OCI-LY1 (cell line): ENCODE data around the gene TLR6.

ENCODE experiments used
- H2AFZ ChIP-seq: fragments of 200-600 bp; sonication (generic), shearing (Covaris generic); 2 replicates; pipeline ENCODE4 v1.6.0; 2014; ENCODE audit warnings: antibody characterized with exemption, mild to moderate bottlenecking, low read length
- H3F3A ChIP-seq: fragments of 200-600 bp; sonication (generic), shearing (Covaris generic); 2 replicates; pipeline ENCODE4 v1.6.0; 2014; ENCODE audit warnings: mild to moderate bottlenecking, antibody characterized with exemption, low read length, moderate library complexity; ENCODE audit not compliant: insufficient read depth
- H3K27ac ChIP-seq: fragments of 200-600 bp; sonication (generic); 2 replicates; pipeline ENCODE4 v1.5.1; 2014; ENCODE audit warnings: low read length, mixed run types, mild to moderate bottlenecking, low read depth; ENCODE audit not compliant: poor library complexity, severe bottlenecking
- H3K27me3 ChIP-seq: fragments of 200-600 bp; sonication (generic); 2 replicates; pipeline ENCODE4 v1.6.0; 2014; ENCODE audit warnings: antibody characterized with exemption, mild to moderate bottlenecking, low read length, moderate library complexity; ENCODE audit not compliant: insufficient read depth
- H3K36me3 ChIP-seq: fragments of 200-600 bp; sonication (generic); 2 replicates; pipeline ENCODE4 v1.6.1; 2014; ENCODE audit warnings: mild to moderate bottlenecking, antibody characterized with exemption, low read length, moderate library complexity, mixed read lengths; ENCODE audit not compliant: insufficient read depth
- H3K4me1 ChIP-seq: fragments of 200-600 bp; sonication (generic); 2 replicates; pipeline ENCODE4 v1.5.1; 2014; ENCODE audit warnings: mild to moderate bottlenecking, low read length, moderate library complexity; ENCODE audit not compliant: insufficient read depth, severe bottlenecking
- H3K4me2 ChIP-seq: fragments of 200-600 bp; sonication (generic), shearing (Covaris generic); 2 replicates; pipeline ENCODE4 v1.6.1; 2014; ENCODE audit warnings: low read length
- H3K4me3 ChIP-seq: fragments of 200-600 bp; sonication (generic); 2 replicates; pipeline ENCODE4 v1.5.1; 2014; ENCODE audit warnings: low read length, low read depth, mild to moderate bottlenecking, mixed read lengths; ENCODE audit not compliant: poor library complexity, severe bottlenecking
- H3K79me2 ChIP-seq: fragments of 200-600 bp; shearing (Covaris generic); 2 replicates; pipeline ENCODE4 v1.6.1; 2016; ENCODE audit warnings: mixed run types, low read length, mixed read lengths; ENCODE audit not compliant: insufficient read depth
- H3K9ac ChIP-seq: fragments of 200-600 bp; sonication (generic), shearing (Covaris generic); 2 replicates; pipeline ENCODE4 v1.6.1; 2014; ENCODE audit warnings: mild to moderate bottlenecking, low read length, mixed read lengths
- H3K9me2 ChIP-seq: fragments of 200-600 bp; sonication (generic), shearing (Covaris generic); 2 replicates; pipeline ENCODE4 v1.6.1; 2014; ENCODE audit warnings: low read depth, mild to moderate bottlenecking, low read length, mixed read lengths
- H3K9me3 ChIP-seq: fragments of 200-600 bp; shearing (Covaris generic); 2 replicates; pipeline ENCODE4 v1.6.1; 2014; ENCODE audit warnings: low read length, mixed read lengths
- H4K20me1 ChIP-seq: fragments of 200-600 bp; sonication (generic), shearing (Covaris generic); 2 replicates; pipeline ENCODE4 v1.6.0; 2016; ENCODE audit warnings: mild to moderate bottlenecking, low read length; ENCODE audit not compliant: insufficient read depth
- EZH2 ChIP-seq: fragments of 200-600 bp; sonication (generic), shearing (Covaris generic); IDR thresholded peaks from 2 replicates; pipeline ENCODE4 v1.8.0; 2017; ENCODE audit warnings: borderline replicate concordance, mixed run types, mild to moderate bottlenecking, antibody characterized with exemption, low read length, moderate library complexity, mixed read lengths
- TF ChIP-seq, protein P1 (sequence below): fragments of 200-600 bp; sonication (generic), shearing (Covaris generic); IDR thresholded peaks from 2 replicates; pipeline ENCODE4 v1.5.1; 2017; ENCODE audit warnings: mild to moderate bottlenecking, antibody characterized with exemption, low read length, moderate library complexity, mixed read lengths

TLR6 gene

DNA sequence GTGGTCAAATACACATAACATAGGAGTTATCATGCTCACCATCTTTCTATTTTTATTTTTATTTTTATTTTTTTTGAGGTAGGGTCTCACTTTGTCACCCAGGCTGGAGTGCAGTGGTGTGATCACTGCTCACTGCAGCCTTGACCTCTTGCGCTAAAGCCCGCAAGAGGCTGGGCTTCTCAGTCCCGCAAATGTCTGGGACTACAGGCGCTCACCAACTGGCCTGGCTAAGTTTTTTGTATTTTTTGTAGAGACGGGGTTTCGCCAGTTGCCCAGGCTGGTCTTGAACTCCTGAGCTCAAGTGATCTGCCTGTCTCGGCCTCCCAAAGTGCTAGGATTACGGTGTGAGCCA, 73.5 kb downstream of the TLR6 start:
- H3K36me3 ChIP-seq, result peaks cover 30% of the 10 kb centered on the region
- H3K4me1 ChIP-seq, result peaks cover 57% of the 10 kb centered on the region
- no peaks in the 10 kb centered on the region for H3F3A ChIP-seq
- no peak overlapping the region for H3K4me2 ChIP-seq
- H4K20me1 ChIP-seq, result no peaks in the 10 kb centered on the region
- no peaks in the 10 kb centered on the region for H3K9me2 ChIP-seq
- H2AFZ ChIP-seq, result no peak overlapping the region
- no peak overlapping the region for H3K9ac ChIP-seq
- peaks cover 42% of the 10 kb centered on the region for H3K79me2 ChIP-seq
- H3K27ac ChIP-seq, result peak overlapping the region; percentile 66
- no peak for TF ChIP-seq EZH2
- TF ChIP-seq, protein P1, sequence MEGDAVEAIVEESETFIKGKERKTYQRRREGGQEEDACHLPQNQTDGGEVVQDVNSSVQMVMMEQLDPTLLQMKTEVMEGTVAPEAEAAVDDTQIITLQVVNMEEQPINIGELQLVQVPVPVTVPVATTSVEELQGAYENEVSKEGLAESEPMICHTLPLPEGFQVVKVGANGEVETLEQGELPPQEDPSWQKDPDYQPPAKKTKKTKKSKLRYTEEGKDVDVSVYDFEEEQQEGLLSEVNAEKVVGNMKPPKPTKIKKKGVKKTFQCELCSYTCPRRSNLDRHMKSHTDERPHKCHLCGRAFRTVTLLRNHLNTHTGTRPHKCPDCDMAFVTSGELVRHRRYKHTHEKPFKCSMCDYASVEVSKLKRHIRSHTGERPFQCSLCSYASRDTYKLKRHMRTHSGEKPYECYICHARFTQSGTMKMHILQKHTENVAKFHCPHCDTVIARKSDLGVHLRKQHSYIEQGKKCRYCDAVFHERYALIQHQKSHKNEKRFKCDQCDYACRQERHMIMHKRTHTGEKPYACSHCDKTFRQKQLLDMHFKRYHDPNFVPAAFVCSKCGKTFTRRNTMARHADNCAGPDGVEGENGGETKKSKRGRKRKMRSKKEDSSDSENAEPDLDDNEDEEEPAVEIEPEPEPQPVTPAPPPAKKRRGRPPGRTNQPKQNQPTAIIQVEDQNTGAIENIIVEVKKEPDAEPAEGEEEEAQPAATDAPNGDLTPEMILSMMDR, result no peak
- H3K9me3 ChIP-seq, result peaks cover 5% of the 10 kb centered on the region
- no peak overlapping the region for H3K4me3 ChIP-seq
- H3K27me3 ChIP-seq, result no peaks in the 10 kb centered on the region

DNA sequence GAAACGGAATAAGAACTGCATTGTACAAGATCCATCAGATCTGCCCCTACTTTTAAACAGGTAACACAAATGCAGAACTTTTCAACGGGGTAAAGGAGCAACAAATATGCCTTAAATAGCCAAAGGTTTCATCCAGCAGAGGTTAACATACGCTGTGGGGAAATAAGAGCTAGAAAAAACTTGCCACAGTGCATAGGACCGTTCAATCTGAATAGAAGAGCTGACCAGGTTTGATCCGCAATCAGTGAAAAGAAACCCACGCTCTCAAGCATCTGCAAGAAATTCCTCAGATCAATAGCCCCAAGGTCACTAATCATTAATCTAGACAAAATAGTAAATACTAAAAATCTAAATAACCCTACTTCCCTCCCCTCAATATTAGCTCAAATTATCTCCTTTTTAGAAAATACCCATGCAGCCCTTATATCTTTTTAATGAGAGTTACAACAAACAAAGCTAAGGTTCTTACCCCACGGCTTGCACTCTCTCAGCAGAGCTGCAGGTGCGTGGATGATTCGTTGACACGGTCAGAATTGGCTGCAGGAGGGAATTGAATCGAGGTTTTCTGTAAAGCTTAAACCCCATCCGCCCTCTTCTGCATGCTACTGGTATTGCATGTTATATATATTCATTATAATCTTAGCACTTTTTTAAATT, 74.0 kb downstream of the TLR6 start, which contains the start of gene TLR10:
TLR10 (minus strand) TSS at position 539 of the 657 bp plus-strand sequence. CDS start 7,400 bp downstream, outside the sequence.
- no peaks in the 10 kb centered on the region for H3K27me3 ChIP-seq
- peaks cover 57% of the 10 kb centered on the region for H3K4me1 ChIP-seq
- H4K20me1 ChIP-seq, result no peaks in the 10 kb centered on the region
- H3K4me3 ChIP-seq, result peak within 1 kb of the TSS; percentile 73
- peaks cover 5% of the 10 kb centered on the region for H3K9me3 ChIP-seq
- H3K9me2 ChIP-seq, result no peaks in the 10 kb centered on the region
- peak within 1 kb of the TSS; percentile 79 for H3K4me2 ChIP-seq
- TF ChIP-seq, protein P1, result peak; percentile 65
- TF ChIP-seq EZH2, result no peak
- peaks cover 42% of the 10 kb centered on the region for H3K79me2 ChIP-seq
- no peak within 1 kb of the TSS for H2AFZ ChIP-seq
- H3K36me3 ChIP-seq, result peaks cover 35% of the 10 kb centered on the region
- peak within 1 kb of the TSS; percentile 91 for H3K9ac ChIP-seq
- no peaks in the 10 kb centered on the region for H3F3A ChIP-seq
- H3K27ac ChIP-seq, result peak within 1 kb of the TSS; percentile 94

DNA sequence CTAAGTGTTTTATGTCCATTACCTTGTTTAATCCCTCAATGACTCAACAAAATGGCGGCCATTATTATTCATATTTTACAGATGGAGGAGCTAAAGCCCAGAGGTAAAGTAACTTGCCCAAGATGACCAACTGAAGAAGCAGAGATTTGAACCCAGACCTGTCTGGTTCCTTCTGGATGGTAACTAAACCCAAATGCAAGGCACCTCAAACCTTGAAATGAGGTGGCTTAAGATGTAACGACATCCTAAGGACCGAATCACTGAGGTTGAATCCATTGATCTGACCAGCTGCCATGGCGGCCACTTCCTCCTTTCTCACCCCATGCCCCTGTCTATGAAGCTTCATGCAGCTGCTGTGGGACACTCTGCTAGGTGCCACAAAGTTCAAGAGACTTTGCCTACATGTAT, 74.8 kb downstream of the TLR6 start:
- H3K36me3 ChIP-seq, result peaks cover 42% of the 10 kb centered on the region
- H3K4me3 ChIP-seq, result peak overlapping the region; percentile 73
- no peaks in the 10 kb centered on the region for H3K9me2 ChIP-seq
- TF ChIP-seq, protein P1, result no peak
- TF ChIP-seq EZH2, result no peak
- peak overlapping the region; percentile 79 for H3K4me2 ChIP-seq
- peaks cover 47% of the 10 kb centered on the region for H3K79me2 ChIP-seq
- H3K9ac ChIP-seq, result peak overlapping the region; percentile 91
- no peaks in the 10 kb centered on the region for H4K20me1 ChIP-seq
- no peaks in the 10 kb centered on the region for H3F3A ChIP-seq
- peaks cover 57% of the 10 kb centered on the region for H3K4me1 ChIP-seq
- peaks cover 8% of the 10 kb centered on the region for H3K9me3 ChIP-seq
- H3K27me3 ChIP-seq, result no peaks in the 10 kb centered on the region
- peak overlapping the region; percentile 94 for H3K27ac ChIP-seq
- H2AFZ ChIP-seq, result no peak overlapping the region
